Activated T-helper 17 cell treated with anti-CD3 and anti-CD28 coated beads, Interleukin-2, amount 50 U/mL, for 72 hours (primary cell): ENCODE measurements around the gene PDE4D. TPM values are rescaled to one million over a fixed set of nuclear protein-coding genes. Genes with fewer than 3 reads are reported as not detected.

ENCODE experiments used
- ATAC-seq: fragments of 150-1000 bp; cut with Tn5 transposase; replicated peaks from 2 replicates; pipeline ENCODE4 v1.10.0; 2021; ENCODE audit warnings: mild to moderate bottlenecking, moderate library complexity
- H3K27ac Mint-ChIP-seq: one replicate; pipeline ENCODE4 v1.8.0; 2022; ENCODE audit warnings: mixed read lengths
- H3K27me3 Mint-ChIP-seq: one replicate; pipeline ENCODE4 v1.8.0; 2022; ENCODE audit warnings: mixed read lengths
- H3K36me3 Mint-ChIP-seq: one replicate; pipeline ENCODE4 v1.8.0; 2022; ENCODE audit warnings: low read depth, mild to moderate bottlenecking, mixed read lengths
- H3K4me1 Mint-ChIP-seq: one replicate; pipeline ENCODE4 v1.8.0; 2022; ENCODE audit warnings: mixed read lengths
- H3K4me3 Mint-ChIP-seq: one replicate; pipeline ENCODE4 v1.8.0; 2022; ENCODE audit warnings: mild to moderate bottlenecking, mixed read lengths
- H3K9me3 Mint-ChIP-seq: one replicate; pipeline ENCODE4 v1.8.0; 2022; ENCODE audit warnings: mixed read lengths
- total RNA-seq, 2 donors: library from RNA; stranded (reverse); gene quantifications; one replicate each; pipeline ENCODE4 v1.2.3, GENCODE V29; 2022

Gene PDE4D
- total RNA-seq, 2 donors from 2014 or later, result 68.9 to 125 TPM

DNA sequence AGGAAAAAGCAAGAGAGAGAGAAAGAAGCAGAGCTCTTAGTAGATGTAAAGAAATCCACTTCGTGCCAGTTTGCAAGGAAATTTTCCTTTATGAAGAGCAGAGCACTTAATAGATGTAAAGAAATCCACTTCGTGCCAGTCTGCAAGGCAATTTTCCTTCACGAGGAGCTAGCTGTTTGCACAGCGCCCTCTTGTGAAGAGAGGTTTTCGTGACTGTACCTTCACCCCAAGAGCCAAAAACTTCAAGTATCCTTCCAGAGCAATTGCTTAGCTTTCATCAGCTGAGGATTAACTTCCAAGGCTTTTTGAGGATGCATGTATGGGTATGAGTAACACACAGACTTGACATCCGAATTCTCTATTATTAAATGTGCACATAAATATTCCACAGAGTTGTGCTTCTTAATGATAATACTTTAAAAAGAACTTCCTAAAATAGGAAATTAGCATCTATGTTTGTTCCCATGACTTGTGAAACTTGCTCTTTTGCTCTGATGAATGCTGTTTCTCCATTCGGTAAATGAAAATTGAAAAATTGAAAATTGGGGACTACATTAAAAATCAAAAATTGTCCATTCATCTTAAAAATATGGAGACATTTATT, 525.6 kb downstream of the PDE4D start:
- Mint-ChIP-seq H3K27me3 (peaks cover 22% of the 10 kb centered on the region), H3K4me3 (no peak overlapping the region), H3K4me1 (no peaks in the 10 kb centered on the region), H3K36me3 (no peaks in the 10 kb centered on the region), H3K27ac (no peak overlapping the region), H3K9me3 (no peaks in the 10 kb centered on the region)
- ATAC-seq, result peak; percentile 42

GRCh38 chr5:59366784-59367183, 526.7 kb downstream of the PDE4D start:
- no peak overlapping the region for H3K4me3 Mint-ChIP-seq
- H3K27me3 Mint-ChIP-seq, result peaks cover 24% of the 10 kb centered on the region
- no peak overlapping the region for H3K27ac Mint-ChIP-seq
- H3K4me1 Mint-ChIP-seq, result no peaks in the 10 kb centered on the region
- no peak for ATAC-seq
- H3K36me3 Mint-ChIP-seq, result no peaks in the 10 kb centered on the region
- no peaks in the 10 kb centered on the region for H3K9me3 Mint-ChIP-seq

GRCh38 chr5:59362438-59362837, 531.1 kb downstream of the PDE4D start:
- Mint-ChIP-seq H3K27me3 (peaks cover 30% of the 10 kb centered on the region), H3K9me3 (no peaks in the 10 kb centered on the region), H3K4me3 (no peak overlapping the region), H3K36me3 (no peaks in the 10 kb centered on the region), H3K4me1 (no peaks in the 10 kb centered on the region), H3K27ac (no peak overlapping the region)
- no peak for ATAC-seq

GRCh38 chr5:59361454-59361853, 532.1 kb downstream of the PDE4D start:
- peaks cover 30% of the 10 kb centered on the region for H3K27me3 Mint-ChIP-seq

DNA sequence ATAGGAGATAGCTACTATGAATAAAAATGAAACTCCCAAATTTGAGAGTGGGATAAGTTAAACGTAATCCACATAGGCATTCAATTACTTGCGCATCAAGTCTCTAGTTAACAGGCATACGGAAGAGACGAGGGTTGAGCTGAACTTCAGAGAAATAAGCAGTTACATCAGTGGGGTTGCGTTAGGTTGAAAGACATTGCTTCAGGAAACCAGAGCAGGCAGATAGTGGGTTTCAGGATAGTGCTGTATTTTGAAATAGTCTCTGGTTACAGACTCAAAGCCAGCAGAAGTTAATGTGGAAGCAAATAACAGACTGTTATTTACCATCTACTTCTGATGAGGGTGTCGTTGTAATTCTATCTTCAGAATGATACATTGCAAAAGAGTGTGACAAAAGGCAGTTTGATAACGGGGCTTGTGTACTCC, 533.4 kb downstream of the PDE4D start:
- no peak overlapping the region for H3K27ac Mint-ChIP-seq
- ATAC-seq, result no peak
- H3K9me3 Mint-ChIP-seq, result no peaks in the 10 kb centered on the region
- peaks cover 30% of the 10 kb centered on the region for H3K27me3 Mint-ChIP-seq
- no peaks in the 10 kb centered on the region for H3K36me3 Mint-ChIP-seq
- no peak overlapping the region for H3K4me3 Mint-ChIP-seq
- H3K4me1 Mint-ChIP-seq, result no peaks in the 10 kb centered on the region

More at GRCh38 chr5:59361454-59361853, 532.1 kb downstream of the PDE4D start:
- Mint-ChIP-seq H3K36me3 (no peaks in the 10 kb centered on the region), H3K4me1 (no peaks in the 10 kb centered on the region), H3K27ac (no peak overlapping the region), H3K9me3 (no peaks in the 10 kb centered on the region), H3K4me3 (no peak overlapping the region)
- ATAC-seq, result no peak

- Mint-ChIP-seq H3K9me3 (no peaks in the 10 kb centered on the region), H3K27me3 (peaks cover 31% of the 10 kb centered on the region), H3K27ac (no peak overlapping the region), H3K4me3 (no peak overlapping the region), H3K36me3 (no peaks in the 10 kb centered on the region), H3K4me1 (no peaks in the 10 kb centered on the region)
- ATAC-seq, result no peak
Observed at GRCh38 chr5:59358005-59358861, 535.3 kb downstream of the PDE4D start.

DNA sequence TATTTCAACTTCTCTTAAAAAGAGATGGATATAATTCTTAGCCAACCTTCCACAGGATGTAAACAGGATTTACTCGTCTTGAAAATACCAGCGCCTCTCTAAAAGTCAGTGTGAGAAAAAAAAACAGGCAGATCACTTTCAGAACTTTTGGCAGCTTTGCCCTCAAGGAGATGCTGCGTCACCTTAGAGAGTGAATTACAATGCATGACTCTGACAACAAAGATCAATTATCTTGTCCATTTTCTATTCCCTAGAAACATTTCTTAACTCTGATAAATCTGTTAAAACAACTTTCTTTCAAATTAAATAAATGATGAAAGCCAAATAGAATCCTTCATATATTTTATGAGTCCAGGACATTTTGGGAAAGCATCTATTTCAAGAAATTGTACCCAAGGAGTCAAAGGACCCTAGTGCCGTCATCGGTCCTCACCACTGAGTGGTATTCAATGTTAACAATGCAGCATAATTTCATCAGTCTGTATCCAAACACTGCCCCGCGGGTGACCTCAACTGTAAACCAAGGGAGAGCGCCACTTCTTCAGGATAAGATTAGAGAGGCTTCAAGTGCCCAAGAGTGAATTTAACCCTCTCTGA, 536.0 kb downstream of the PDE4D start:
- no peak overlapping the region for H3K27ac Mint-ChIP-seq
- H3K27me3 Mint-ChIP-seq, result peaks cover 29% of the 10 kb centered on the region
- H3K36me3 Mint-ChIP-seq, result no peaks in the 10 kb centered on the region
- no peak overlapping the region for H3K4me3 Mint-ChIP-seq
- H3K9me3 Mint-ChIP-seq, result no peaks in the 10 kb centered on the region
- no peaks in the 10 kb centered on the region for H3K4me1 Mint-ChIP-seq
- no peak for ATAC-seq

DNA sequence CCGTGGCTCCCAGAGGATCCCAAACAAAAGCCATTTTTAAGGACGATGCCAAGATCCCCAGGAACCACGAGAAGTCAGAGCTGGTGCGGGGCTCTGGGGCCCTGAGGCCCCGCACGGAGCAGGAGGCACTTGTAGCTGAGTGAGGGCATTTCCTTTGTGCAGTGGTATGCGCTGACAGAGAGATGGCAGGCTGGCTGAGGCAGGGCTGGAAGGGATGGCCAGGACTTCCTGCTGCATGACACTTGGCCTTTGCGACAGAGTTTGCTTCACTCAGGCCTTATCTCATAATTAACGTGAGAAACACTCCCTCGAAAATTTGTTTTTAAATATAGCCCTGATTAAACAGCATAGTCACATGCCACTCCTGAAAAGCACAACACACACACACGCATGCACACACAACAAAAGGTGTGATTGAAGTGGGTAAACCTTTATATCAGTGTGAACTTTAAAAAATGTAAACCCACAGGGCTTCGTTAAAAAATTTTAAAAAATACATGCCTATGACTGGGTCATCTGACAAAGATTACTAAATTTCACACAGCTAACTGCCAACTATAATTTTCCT, 536.6 kb downstream of the PDE4D start:
- no peak overlapping the region for H3K4me3 Mint-ChIP-seq
- no peak for ATAC-seq
- peaks cover 33% of the 10 kb centered on the region for H3K27me3 Mint-ChIP-seq
- no peak overlapping the region for H3K27ac Mint-ChIP-seq
- H3K4me1 Mint-ChIP-seq, result no peaks in the 10 kb centered on the region
- H3K36me3 Mint-ChIP-seq, result no peaks in the 10 kb centered on the region
- H3K9me3 Mint-ChIP-seq, result no peaks in the 10 kb centered on the region

DNA sequence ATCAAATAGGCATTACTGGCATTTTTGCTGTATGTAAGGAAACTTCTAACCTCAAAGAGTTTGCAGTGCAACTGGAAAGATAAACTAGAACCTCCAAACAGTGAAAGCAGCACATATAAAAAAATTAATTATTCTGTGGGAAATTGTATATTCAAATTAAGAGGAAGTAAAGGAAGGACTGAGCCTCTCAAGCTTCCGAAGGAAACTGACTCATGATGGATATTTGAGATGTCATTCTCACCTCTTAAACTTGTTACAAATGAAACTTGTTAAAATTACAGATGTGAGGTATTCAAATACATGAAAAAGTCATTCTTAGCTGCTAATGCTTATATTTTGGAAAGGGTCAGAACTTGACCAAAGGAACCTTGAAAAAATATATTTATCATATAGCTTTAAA, 538.7 kb downstream of the PDE4D start:
- H3K27ac Mint-ChIP-seq, result no peak overlapping the region
- no peaks in the 10 kb centered on the region for H3K9me3 Mint-ChIP-seq
- H3K36me3 Mint-ChIP-seq, result no peaks in the 10 kb centered on the region
- ATAC-seq, result no peak
- no peaks in the 10 kb centered on the region for H3K4me1 Mint-ChIP-seq
- H3K4me3 Mint-ChIP-seq, result no peak overlapping the region
- peaks cover 24% of the 10 kb centered on the region for H3K27me3 Mint-ChIP-seq

DNA sequence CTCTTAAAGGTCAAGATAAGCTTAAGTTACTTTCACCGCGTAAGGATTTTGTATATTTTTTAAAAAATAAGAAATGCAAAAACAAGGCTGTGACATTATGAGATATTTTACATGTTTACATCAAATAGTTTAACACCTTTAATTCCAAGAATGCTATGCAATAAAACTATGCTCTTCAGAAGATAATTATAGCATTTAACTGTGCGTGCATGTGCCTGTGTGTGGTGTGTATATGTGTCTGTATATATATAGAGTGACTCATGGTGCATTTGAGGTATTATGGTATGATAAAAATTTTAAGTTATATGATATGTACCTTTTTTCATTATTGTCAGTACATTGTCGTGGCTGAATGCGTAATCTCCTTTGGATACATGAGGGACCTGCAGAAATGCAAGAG, 539.3 kb downstream of the PDE4D start:
- no peak overlapping the region for H3K27ac Mint-ChIP-seq
- no peaks in the 10 kb centered on the region for H3K9me3 Mint-ChIP-seq
- no peak for ATAC-seq
- no peak overlapping the region for H3K4me3 Mint-ChIP-seq
- no peaks in the 10 kb centered on the region for H3K36me3 Mint-ChIP-seq
- no peaks in the 10 kb centered on the region for H3K4me1 Mint-ChIP-seq
- H3K27me3 Mint-ChIP-seq, result peaks cover 23% of the 10 kb centered on the region

- Mint-ChIP-seq H3K27me3 (peaks cover 17% of the 10 kb centered on the region), H3K36me3 (no peaks in the 10 kb centered on the region), H3K9me3 (no peaks in the 10 kb centered on the region), H3K27ac (no peak overlapping the region), H3K4me1 (no peaks in the 10 kb centered on the region), H3K4me3 (no peak overlapping the region)
- no peak for ATAC-seq
Observed at GRCh38 chr5:59351076-59351794, 542.3 kb downstream of the PDE4D start.

DNA sequence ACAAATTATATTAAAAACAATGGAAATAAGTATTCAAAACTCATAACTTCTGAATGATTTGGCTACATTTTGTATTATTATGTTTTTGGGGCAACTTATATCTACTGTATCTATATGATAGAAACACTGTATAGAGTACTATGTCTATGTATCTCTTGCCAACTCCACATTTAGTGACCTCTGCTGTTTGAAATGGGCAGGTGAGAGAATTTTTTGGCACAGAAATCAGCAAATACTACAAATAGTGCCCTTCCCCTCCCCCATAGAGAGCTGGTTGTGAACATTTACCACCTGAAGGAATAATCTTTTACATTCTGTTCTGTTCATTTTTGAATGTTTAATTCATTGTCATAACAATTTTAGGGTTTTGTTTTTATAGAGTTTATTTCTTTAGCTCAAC, 545.3 kb downstream of the PDE4D start:
- Mint-ChIP-seq H3K27me3 (peaks cover 18% of the 10 kb centered on the region), H3K4me3 (no peak overlapping the region), H3K9me3 (no peaks in the 10 kb centered on the region), H3K36me3 (no peaks in the 10 kb centered on the region), H3K4me1 (no peaks in the 10 kb centered on the region), H3K27ac (no peak overlapping the region)
- ATAC-seq, result no peak

- no peaks in the 10 kb centered on the region for H3K36me3 Mint-ChIP-seq
- H3K9me3 Mint-ChIP-seq, result no peaks in the 10 kb centered on the region
- ATAC-seq, result no peak
- no peaks in the 10 kb centered on the region for H3K4me1 Mint-ChIP-seq
- H3K4me3 Mint-ChIP-seq, result no peak overlapping the region
- H3K27ac Mint-ChIP-seq, result no peak overlapping the region
- H3K27me3 Mint-ChIP-seq, result peaks cover 15% of the 10 kb centered on the region
Observed at GRCh38 chr5:59346982-59347381, 546.5 kb downstream of the PDE4D start.

DNA sequence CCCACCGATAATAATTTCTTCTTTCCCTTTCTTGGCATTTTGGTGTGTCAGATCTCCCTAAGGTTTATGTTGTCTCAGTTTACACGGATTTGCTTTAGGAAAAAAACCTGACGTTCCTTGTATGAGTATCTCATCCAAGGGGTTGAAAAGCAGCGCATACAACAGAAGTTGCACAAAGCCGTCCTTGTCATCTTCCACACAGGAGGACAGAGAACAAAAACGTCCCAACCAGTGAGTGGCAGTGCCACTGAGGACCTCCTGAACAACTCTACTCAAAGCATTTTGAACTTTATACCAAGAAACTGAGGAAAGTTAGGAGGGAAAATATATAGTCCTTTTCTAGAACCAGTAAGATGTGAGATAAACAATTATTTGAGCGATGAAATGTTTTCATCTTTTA, 547.0 kb downstream of the PDE4D start:
- no peaks in the 10 kb centered on the region for H3K36me3 Mint-ChIP-seq
- H3K27me3 Mint-ChIP-seq, result peaks cover 13% of the 10 kb centered on the region

More for the DNA sequence above, 547.0 kb downstream of the PDE4D start:
- Mint-ChIP-seq H3K9me3 (no peaks in the 10 kb centered on the region), H3K4me1 (no peaks in the 10 kb centered on the region), H3K27ac (no peak overlapping the region), H3K4me3 (no peak overlapping the region)
- no peak for ATAC-seq
